Measurements from ENCODE around the gene CAMKMT.

Gene CAMKMT

GRCh38 chr2:44742057-44742456, 380.3 kb downstream of the CAMKMT start:
- H3K9ac ChIP-seq (ENCODE audit: low read length): no peak overlapping the region
- peaks cover 4% of the 10 kb centered on the region for H3K9me3 ChIP-seq (ENCODE audit: control insufficient read depth, insufficient read depth, low read depth, low read length)
- peaks cover 19% of the 10 kb centered on the region; the same call in 1 of the 2 replicates for H3K4me1 ChIP-seq (ENCODE audit: control insufficient read depth, insufficient read depth, low read length)
- no peaks in the 10 kb centered on the region for H3K36me3 ChIP-seq (ENCODE audit: control insufficient read depth, insufficient read depth, low read length)
- no peak overlapping the region for H3K4me3 ChIP-seq (ENCODE audit: low read depth, low read length)
- no peaks in the 10 kb centered on the region for H3K27me3 ChIP-seq (ENCODE audit: control insufficient read depth, insufficient read depth, low read length)
- H3K27ac ChIP-seq (ENCODE audit: low read depth, low read length): no peak overlapping the region

GRCh38 chr2:44743473-44743872, 381.7 kb downstream of the CAMKMT start:
- no peak overlapping the region for H3K4me3 ChIP-seq (ENCODE audit: low read depth, low read length)
- no peak overlapping the region for H3K9ac ChIP-seq (ENCODE audit: low read length)
- peaks cover 26% of the 10 kb centered on the region; the same call in 1 of the 2 replicates for H3K4me1 ChIP-seq (ENCODE audit: control insufficient read depth, insufficient read depth, low read length)
- no peaks in the 10 kb centered on the region for H3K27me3 ChIP-seq (ENCODE audit: control insufficient read depth, insufficient read depth, low read length)
- H3K9me3 ChIP-seq (ENCODE audit: control insufficient read depth, insufficient read depth, low read depth, low read length): no peaks in the 10 kb centered on the region
- no peaks in the 10 kb centered on the region for H3K36me3 ChIP-seq (ENCODE audit: control insufficient read depth, insufficient read depth, low read length)
- H3K27ac ChIP-seq (ENCODE audit: low read depth, low read length): no peak overlapping the region

GRCh38 chr2:44744961-44745892, 383.5 kb downstream of the CAMKMT start:
- Histone ChIP-seq H3K4me1 (ENCODE audit: control insufficient read depth, insufficient read depth, low read length) (peaks cover 26% of the 10 kb centered on the region; the same call in 1 of the 2 replicates), H3K4me3 (ENCODE audit: low read depth, low read length) (no peak overlapping the region), H3K27me3 (ENCODE audit: control insufficient read depth, insufficient read depth, low read length) (no peaks in the 10 kb centered on the region), H3K36me3 (ENCODE audit: control insufficient read depth, insufficient read depth, low read length) (no peaks in the 10 kb centered on the region), H3K9me3 (ENCODE audit: control insufficient read depth, insufficient read depth, low read depth, low read length) (no peaks in the 10 kb centered on the region), H3K9ac (ENCODE audit: low read length) (no peak overlapping the region), H3K27ac (ENCODE audit: low read depth, low read length) (no peak overlapping the region)

GRCh38 chr2:44745922-44746766, 384.4 kb downstream of the CAMKMT start:
- Histone ChIP-seq H3K4me3 (ENCODE audit: low read depth, low read length) (no peak overlapping the region), H3K9ac (ENCODE audit: low read length) (no peak overlapping the region), H3K27me3 (ENCODE audit: control insufficient read depth, insufficient read depth, low read length) (no peaks in the 10 kb centered on the region), H3K4me1 (ENCODE audit: control insufficient read depth, insufficient read depth, low read length) (peaks cover 27% of the 10 kb centered on the region; the same call in 1 of the 2 replicates), H3K36me3 (ENCODE audit: control insufficient read depth, insufficient read depth, low read length) (no peaks in the 10 kb centered on the region), H3K27ac (ENCODE audit: low read depth, low read length) (no peak overlapping the region), H3K9me3 (ENCODE audit: control insufficient read depth, insufficient read depth, low read depth, low read length) (no peaks in the 10 kb centered on the region)

- Histone ChIP-seq H3K4me3 (ENCODE audit: low read depth, low read length) (no peak overlapping the region), H3K27ac (ENCODE audit: low read depth, low read length) (no peak overlapping the region), H3K27me3 (ENCODE audit: control insufficient read depth, insufficient read depth, low read length) (no peaks in the 10 kb centered on the region), H3K9ac (ENCODE audit: low read length) (no peak overlapping the region), H3K4me1 (ENCODE audit: control insufficient read depth, insufficient read depth, low read length) (peaks cover 36% of the 10 kb centered on the region), H3K36me3 (ENCODE audit: control insufficient read depth, insufficient read depth, low read length) (no peaks in the 10 kb centered on the region), H3K9me3 (ENCODE audit: control insufficient read depth, insufficient read depth, low read depth, low read length) (no peaks in the 10 kb centered on the region)
These were observed 385.3 kb downstream of the CAMKMT start for GRCh38 chr2:44746856-44747615.

- Histone ChIP-seq H3K27ac (ENCODE audit: low read depth, low read length) (no peak overlapping the region), H3K4me1 (ENCODE audit: control insufficient read depth, insufficient read depth, low read length) (peaks cover 36% of the 10 kb centered on the region), H3K4me3 (ENCODE audit: low read depth, low read length) (no peak overlapping the region), H3K36me3 (ENCODE audit: control insufficient read depth, insufficient read depth, low read length) (no peaks in the 10 kb centered on the region), H3K9ac (ENCODE audit: low read length) (no peak overlapping the region), H3K27me3 (ENCODE audit: control insufficient read depth, insufficient read depth, low read length) (no peaks in the 10 kb centered on the region), H3K9me3 (ENCODE audit: control insufficient read depth, insufficient read depth, low read depth, low read length) (no peaks in the 10 kb centered on the region)
These were observed 386.0 kb downstream of the CAMKMT start for GRCh38 chr2:44747794-44748193.

- Histone ChIP-seq H3K4me3 (ENCODE audit: low read depth, low read length) (no peak overlapping the region), H3K27ac (ENCODE audit: low read depth, low read length) (no peak overlapping the region), H3K36me3 (ENCODE audit: control insufficient read depth, insufficient read depth, low read length) (no peaks in the 10 kb centered on the region), H3K27me3 (ENCODE audit: control insufficient read depth, insufficient read depth, low read length) (no peaks in the 10 kb centered on the region), H3K4me1 (ENCODE audit: control insufficient read depth, insufficient read depth, low read length) (peaks cover 22% of the 10 kb centered on the region), H3K9me3 (ENCODE audit: control insufficient read depth, insufficient read depth, low read depth, low read length) (no peaks in the 10 kb centered on the region), H3K9ac (ENCODE audit: low read length) (no peak overlapping the region)
These were observed 390.2 kb downstream of the CAMKMT start for GRCh38 chr2:44751754-44752479.

- no peaks in the 10 kb centered on the region for H3K36me3 ChIP-seq (ENCODE audit: control insufficient read depth, insufficient read depth, low read length)
- no peaks in the 10 kb centered on the region for H3K9me3 ChIP-seq (ENCODE audit: control insufficient read depth, insufficient read depth, low read depth, low read length)
- H3K27me3 ChIP-seq (ENCODE audit: control insufficient read depth, insufficient read depth, low read length): no peaks in the 10 kb centered on the region
- no peak overlapping the region for H3K4me3 ChIP-seq (ENCODE audit: low read depth, low read length)
- H3K4me1 ChIP-seq (ENCODE audit: control insufficient read depth, insufficient read depth, low read length): peaks cover 13% of the 10 kb centered on the region
- H3K9ac ChIP-seq (ENCODE audit: low read length): no peak overlapping the region
- no peak overlapping the region for H3K27ac ChIP-seq (ENCODE audit: low read depth, low read length)
These were observed 391.0 kb downstream of the CAMKMT start for GRCh38 chr2:44752761-44753160.

GRCh38 chr2:44753552-44754285, 392.0 kb downstream of the CAMKMT start:
- Histone ChIP-seq H3K9me3 (ENCODE audit: control insufficient read depth, insufficient read depth, low read depth, low read length) (no peaks in the 10 kb centered on the region), H3K4me3 (ENCODE audit: low read depth, low read length) (no peak overlapping the region), H3K9ac (ENCODE audit: low read length) (no peak overlapping the region), H3K4me1 (ENCODE audit: control insufficient read depth, insufficient read depth, low read length) (peaks cover 15% of the 10 kb centered on the region), H3K36me3 (ENCODE audit: control insufficient read depth, insufficient read depth, low read length) (no peaks in the 10 kb centered on the region), H3K27me3 (ENCODE audit: control insufficient read depth, insufficient read depth, low read length) (no peaks in the 10 kb centered on the region), H3K27ac (ENCODE audit: low read depth, low read length) (no peak overlapping the region)
